H1 (cell line): ENCODE data around the gene SPEN. TPM values are rescaled to one million over a fixed set of nuclear protein-coding genes. Genes with fewer than 3 reads are reported as not detected.

Experiments
- CTCF ChIA-PET: fragments of 300-600 bp; sonication (Branson Sonifier 250); formaldehyde crosslinking; loops from one replicate; lab custom pipeline; 2021; ENCODE audit not compliant: partially characterized antibody; lab: Charles Lee
- POLR2A ChIA-PET: fragments of 300-600 bp; sonication (Branson Sonifier 250); formaldehyde crosslinking; loops from one replicate; lab custom pipeline; 2021; ENCODE audit warnings: inconsistent platforms; ENCODE audit not compliant: partially characterized antibody; lab: Charles Lee
- DNase-seq, 2 experiments: peaks; one replicate each; pipeline versions ENCODE4 v3.0.0 to v3.0.0-alpha.2; 2010 to 2022; ENCODE audit warnings: low spot score in 2 of 2, low read depth in 1 of 2, mixed read lengths in 1 of 2
- FAIRE-seq: peaks from 2 replicates; lab custom pipeline; 2011; peaks lifted over from hg19 to GRCh38; lab: Jason Lieb, UNC
- H2AFZ ChIP-seq: 2 replicates; pipeline ENCODE4 v1.8.1; 2012; ENCODE audit warnings: low read length, inconsistent platforms
- H2AK5ac ChIP-seq: 2 replicates; pipeline ENCODE4 v1.6.1; 2013; ENCODE audit warnings: low read depth, low read length
- H2BK120ac ChIP-seq: replicated peaks from 2 replicates; pipeline ENCODE3; 2013; ENCODE audit warnings: low read depth, low read length, inconsistent platforms
- H2BK12ac ChIP-seq: 2 replicates; pipeline ENCODE4 v1.6.1; 2013; ENCODE audit warnings: low read depth, low read length
- H2BK15ac ChIP-seq: 2 replicates; pipeline ENCODE4 v1.6.1; 2013; ENCODE audit warnings: low read length
- H2BK20ac ChIP-seq: 2 replicates; pipeline ENCODE4 v1.6.1; 2013; ENCODE audit warnings: low read length
- H2BK5ac ChIP-seq: 2 replicates; pipeline ENCODE4 v1.6.1; 2013; ENCODE audit warnings: low read depth, low read length
- H3K14ac ChIP-seq: 2 replicates; pipeline ENCODE4 v1.6.1; 2013; ENCODE audit warnings: inconsistent platforms; ENCODE audit not compliant: insufficient read length
- H3K18ac ChIP-seq: 2 replicates; pipeline ENCODE4 v1.6.1; 2013; ENCODE audit warnings: low read length; ENCODE audit errors: extremely low read depth
- H3K23ac ChIP-seq: 2 replicates; pipeline ENCODE4 v1.6.1; 2013; ENCODE audit warnings: inconsistent platforms; ENCODE audit not compliant: insufficient read length
- H3K23me2 ChIP-seq: 2 replicates; pipeline ENCODE4 v1.6.1; 2013; ENCODE audit warnings: low read depth, low read length
- H3K27ac ChIP-seq: 2 replicates; pipeline ENCODE4 v1.6.1; 2011; ENCODE audit warnings: low read depth, low read length, inconsistent platforms
- H3K27me3 ChIP-seq, 4 experiments: replicated peaks in 1 of 4; 1 replicate in 1 of 4; 2 replicates in 3 of 4; pipeline versions ENCODE4 v1.6.1 to v1.8.1; 2011 to 2013; ENCODE audit warnings: low read length in 3 of 4, mild to moderate bottlenecking in 3 of 4, inconsistent platforms in 2 of 4, mixed read lengths in 2 of 4, moderate library complexity in 1 of 4; ENCODE audit not compliant: control insufficient read depth in 3 of 4, insufficient read depth in 3 of 4; ENCODE audit errors: extremely low read depth in 1 of 4
- H3K36me3 ChIP-seq, 4 experiments: 2 replicates each; pipeline versions ENCODE4 v1.6.1 to v1.8.1; 2011 to 2013; ENCODE audit warnings: mild to moderate bottlenecking in 4 of 4, low read length in 3 of 4, moderate library complexity in 2 of 4, control low read depth in 1 of 4, inconsistent platforms in 1 of 4; ENCODE audit not compliant: insufficient read depth in 4 of 4, control insufficient read depth in 2 of 4
- H3K4ac ChIP-seq: replicated peaks from 2 replicates; pipeline ENCODE3; 2013; ENCODE audit warnings: low read length, low read depth, mixed read lengths, inconsistent platforms; ENCODE audit not compliant: insufficient read length
- H3K4me1 ChIP-seq, 4 experiments: replicated peaks in 1 of 4; 1 replicate in 1 of 4; 2 replicates in 3 of 4; pipeline versions ENCODE4 v1.6.1 to v1.8.1; 2011 to 2013; ENCODE audit warnings: low read length in 3 of 4, inconsistent platforms in 2 of 4, mixed read lengths in 1 of 4; ENCODE audit not compliant: insufficient read depth in 4 of 4, control insufficient read depth in 3 of 4
- H3K4me2 ChIP-seq, 2 experiments: 2 replicates each; pipeline versions ENCODE4 v1.6.1 to v1.8.1; 2011 to 2013; ENCODE audit warnings: low read depth in 2 of 2, low read length in 2 of 2, control low read depth in 1 of 2, inconsistent platforms in 1 of 2, mild to moderate bottlenecking in 1 of 2; ENCODE audit not compliant: insufficient read depth in 1 of 2
- H3K4me3 ChIP-seq, 4 experiments: fragments of 200-600, 300-600 bp in 1 of 4; sonication (generic), shearing (Covaris generic), sonication (Bioruptor Twin) in 1 of 4; 2 replicates each; pipeline versions ENCODE4 v1.5.1 to v1.8.1; 2011 to 2016; ENCODE audit warnings: low read length in 4 of 4, low read depth in 3 of 4, control low read depth in 2 of 4, inconsistent platforms in 2 of 4, mild to moderate bottlenecking in 2 of 4, mixed read lengths in 1 of 4, moderate library complexity in 1 of 4; ENCODE audit not compliant: insufficient read depth in 2 of 4; ENCODE audit errors: extremely low read depth in 1 of 4
- H3K56ac ChIP-seq: replicated peaks from 2 replicates; pipeline ENCODE3; 2013; ENCODE audit warnings: low read depth, mild to moderate bottlenecking, mixed read lengths, low read length, inconsistent platforms; ENCODE audit not compliant: insufficient read length
- H3K79me1 ChIP-seq: 2 replicates; pipeline ENCODE4 v1.6.1; 2013; ENCODE audit warnings: low read depth, low read length, control low read depth
- H3K79me2 ChIP-seq, 2 experiments: 2 replicates each; pipeline versions ENCODE4 v1.6.1 to v1.8.1; 2012 to 2013; ENCODE audit warnings: low read length in 2 of 2, mild to moderate bottlenecking in 2 of 2, inconsistent platforms in 1 of 2; ENCODE audit not compliant: insufficient read depth in 2 of 2, control insufficient read depth in 1 of 2
- H3K9ac ChIP-seq, 4 experiments: replicated peaks in 1 of 4; 1 replicate in 1 of 4; 2 replicates in 3 of 4; pipeline versions ENCODE4 v1.6.1 to v1.8.1; 2011 to 2013; ENCODE audit warnings: low read depth in 3 of 4, low read length in 3 of 4, control low read depth in 2 of 4, mild to moderate bottlenecking in 2 of 4, moderate library complexity in 2 of 4, inconsistent platforms in 1 of 4; ENCODE audit errors: extremely low read depth in 1 of 4
- H3K9me3 ChIP-seq, 2 experiments: 2 replicates each; pipeline versions ENCODE4 v1.6.1 to v1.8.1; 2012 to 2013; ENCODE audit warnings: mild to moderate bottlenecking in 2 of 2, moderate library complexity in 2 of 2, control low read depth in 1 of 2, inconsistent platforms in 1 of 2, low read depth in 1 of 2, low read length in 1 of 2, mixed read lengths in 1 of 2; ENCODE audit not compliant: insufficient read depth in 2 of 2
- H4K20me1 ChIP-seq, 2 experiments: replicated peaks in 1 of 2; 2 replicates each; pipeline versions ENCODE3 to v1.8.1; 2011 to 2013; ENCODE audit warnings: inconsistent platforms in 2 of 2, low read length in 2 of 2, mild to moderate bottlenecking in 1 of 2; ENCODE audit not compliant: insufficient read depth in 2 of 2, control insufficient read depth in 1 of 2
- H4K5ac ChIP-seq: 2 replicates; pipeline ENCODE4 v1.6.1; 2013; ENCODE audit warnings: low read length, low read depth, mixed read lengths, inconsistent platforms; ENCODE audit not compliant: insufficient read length
- H4K8ac ChIP-seq: 2 replicates; pipeline ENCODE4 v1.8.0; 2013; ENCODE audit warnings: mild to moderate bottlenecking, moderate library complexity, low read length, inconsistent platforms; ENCODE audit not compliant: insufficient read depth; ENCODE audit errors: extremely low read depth
- H4K91ac ChIP-seq: replicated peaks from 2 replicates; pipeline ENCODE3; 2013; ENCODE audit warnings: low read length, mixed read lengths, inconsistent platforms; ENCODE audit not compliant: insufficient read length
- BACH1 ChIP-seq: IDR thresholded peaks from 2 replicates; pipeline ENCODE4 v1.6.1; 2012; ENCODE audit warnings: low read length, improper control_type of control experiment
- EZH2 ChIP-seq: fragments of 200-600 bp; sonication (generic); IDR thresholded peaks from 2 replicates; pipeline ENCODE4 v1.7.1; 2012; ENCODE audit warnings: low read depth, mild to moderate bottlenecking, moderate library complexity, low read length, inconsistent platforms; ENCODE audit not compliant: severe bottlenecking
- FOSL1 ChIP-seq: IDR thresholded peaks from 2 replicates; pipeline ENCODE4 v1.6.1; 2011; ENCODE audit warnings: mild to moderate bottlenecking, low read depth, low read length, moderate library complexity; ENCODE audit not compliant: insufficient read depth
- KDM5A ChIP-seq: fragments of 200-600 bp; IDR thresholded peaks from 2 replicates; pipeline ENCODE4 v1.7.1; 2012; ENCODE audit warnings: mild to moderate bottlenecking, low read length, inconsistent platforms, mixed read lengths
- MAX ChIP-seq: IDR thresholded peaks from 2 replicates; pipeline ENCODE4 v1.6.1; 2012; ENCODE audit warnings: inconsistent platforms
- NANOG ChIP-seq: IDR thresholded peaks from 2 replicates; pipeline ENCODE4 v1.6.1; 2011; ENCODE audit warnings: low read length, low read depth, mild to moderate bottlenecking, inconsistent platforms; ENCODE audit not compliant: insufficient read depth, poor library complexity, severe bottlenecking
- PHF8 ChIP-seq: fragments of 200-600 bp; sonication (generic); conservative IDR thresholded peaks from 2 replicates; pipeline ENCODE4 v1.7.1; 2012; ENCODE audit warnings: low read depth, mild to moderate bottlenecking, inconsistent platforms, low read length, moderate library complexity
- RBBP5 ChIP-seq: IDR thresholded peaks from 2 replicates; pipeline ENCODE4 v1.7.1; 2012; ENCODE audit warnings: low read depth, mild to moderate bottlenecking, inconsistent platforms, low read length, moderate library complexity, borderline replicate concordance
- RNF2 ChIP-seq: fragments of 200-900, 300-1000 bp; sonication (generic); IDR thresholded peaks from 2 replicates; pipeline ENCODE4 v1.7.1; 2016; ENCODE audit warnings: borderline replicate concordance, low read depth, mild to moderate bottlenecking, antibody characterized with exemption, low read length; ENCODE audit not compliant: poor library complexity, severe bottlenecking; ENCODE audit errors: missing control alignments
- SP1 ChIP-seq: IDR thresholded peaks from 2 replicates; pipeline ENCODE4 v1.6.1; 2011; ENCODE audit warnings: low read depth, low read length
- SP2 ChIP-seq: IDR thresholded peaks from 2 replicates; pipeline ENCODE4 v1.6.1; 2012; ENCODE audit warnings: mild to moderate bottlenecking, low read length, inconsistent platforms
- ZNF274 ChIP-seq: IDR thresholded peaks from 2 replicates; pipeline ENCODE4 v1.7.0; 2012; ENCODE audit warnings: low read length, borderline replicate concordance; ENCODE audit errors: extremely low read depth
- WGBS, 2 experiments: shearing (Covaris generic) in 1 of 2; methylation state at CpG; one replicate each; pipeline versions ENCODE4 v1.1.6 to v1.1.7; 2013 to 2015; ENCODE audit warnings: low lambda C conversion rate in 2 of 2, mixed read lengths in 2 of 2, inconsistent platforms in 1 of 2, low coverage in 1 of 2, missing lambda C conversion rate in 1 of 2; ENCODE audit not compliant: insufficient replicate concordance in 2 of 2, insufficient coverage in 1 of 2, insufficient read length in 1 of 2; ENCODE audit errors: extremely low coverage in 1 of 2, missing lambda C conversion rate in 1 of 2; 5-methylcytosine and 5-hydroxymethylcytosine counted together
- polyA plus RNA-seq, 7 experiments: library from polyadenylated mRNA; depleted of rRNA in 3 of 7; stranded (reverse) in 5 of 7; unstranded in 2 of 7; fragments of >200 nt in 5 of 7; fragments of 200-250 nt in 2 of 7; gene quantifications; 1 replicate in 5 of 7; 2 replicates in 1 of 7; 4 replicates in 1 of 7; pipeline versions ENCODE4 v1.2.1 to v1.2.3, GENCODE V29; 2011 to 2013; ENCODE audit warnings: missing spikeins in 2 of 7, mixed read lengths in 2 of 7
- total RNA-seq: library from RNA; stranded (reverse); fragmentation: NEBNext Ultra II Directional; extraction: Animal tissue kit (Norgen Biotek cat#: 25700); gene quantifications from 2 replicates; pipeline ENCODE4 v1.2.1, GENCODE V29; 2021

The SPEN gene
- total and polyA plus RNA-seq, 2 of the 8 experiments (the other 6 are each of a cell fraction or from before 2014, with no cell fraction given): 12.5 to 52.1 TPM

- H3K9me3 ChIP-seq: no peaks in the 10 kb centered on the region
- no peak overlapping the region for H3K14ac ChIP-seq
- no peaks in the 10 kb centered on the region; the same call in 1 of the 2 replicates for H3K79me1 ChIP-seq
- H2BK20ac ChIP-seq: no peak overlapping the region
- no peak overlapping the region for H2BK120ac ChIP-seq
- no peak overlapping the region for H3K27ac ChIP-seq
- 96% methylated on average over 19 of the region's 19 CpGs; no CpG with 5 or more reads in 1 of the 2 experiments for WGBS, 2 experiments
- H2AK5ac ChIP-seq: no peak overlapping the region
- DNase-seq (no peak), FAIRE-seq (no peak)
- H3K79me2 ChIP-seq: no peaks in the 10 kb centered on the region
- no peaks in the 10 kb centered on the region for H3K23me2 ChIP-seq
- H4K8ac ChIP-seq: no peak overlapping the region
- no peak overlapping the region for H3K4me3 ChIP-seq
- H2BK5ac ChIP-seq: no peak overlapping the region
- no peak overlapping the region for H3K9ac ChIP-seq
- peaks cover 35 to 81% (median 53%) of the 10 kb centered on the region in 4 experiments for H3K36me3 ChIP-seq
- H3K27me3 ChIP-seq: no peaks in the 10 kb centered on the region; a peak in 1 of 7 replicates
- H4K5ac ChIP-seq: no peak overlapping the region
- POLR2A ChIA-PET: interaction anchor here (1.0 kb wide), 1 partner anchor 166 kb away, joined by 3 read pairs; no protein-coding TSS in a partner anchor
- CTCF ChIA-PET: interaction anchor here (1.2 to 1.3 kb wide), 2 partner anchors 9 to 37 kb away, joined by 3 read pairs; no protein-coding TSS in a partner anchor
- H3K4ac ChIP-seq: no peak overlapping the region
- no peak overlapping the region for H3K18ac ChIP-seq
- no peak overlapping the region for H3K23ac ChIP-seq
- no peak overlapping the region for H2AFZ ChIP-seq
- no peaks in the 10 kb centered on the region for H3K4me1 ChIP-seq
- peaks cover 4 to 5% of the 10 kb centered on the region in 2 experiments for H4K20me1 ChIP-seq
- no peak overlapping the region for H3K4me2 ChIP-seq
- no peak overlapping the region for H2BK15ac ChIP-seq
- H2BK12ac ChIP-seq: no peak overlapping the region
- no peak overlapping the region for H3K56ac ChIP-seq
- H4K91ac ChIP-seq: no peak overlapping the region
- TF ChIP-seq BACH1: no peak
- no peak for TF ChIP-seq NANOG
- TF ChIP-seq RBBP5: no peak
- TF ChIP-seq MAX: no peak
- no peak for TF ChIP-seq SP2
- no peak for TF ChIP-seq PHF8
- TF ChIP-seq SP1: no peak
- no peak for TF ChIP-seq RNF2
- TF ChIP-seq KDM5A: no peak
- TF ChIP-seq EZH2: no peak
- TF ChIP-seq FOSL1: no peak
- TF ChIP-seq ZNF274: no peak
Measured at GRCh38 chr1:15931884-15932283, 84.4 kb downstream of the SPEN start.
